HepG2 (cell line): ENCODE data around the gene SMIM10L2A. TPM values are rescaled to one million over a fixed set of nuclear protein-coding genes. Genes with fewer than 3 reads are reported as not detected.

Experiments
- ATAC-seq: fragments of 200-7000 bp; cut with Tn5 transposase; 3 replicates; pipeline ENCODE4 v1.9.1; 2020; ENCODE audit warnings: mild to moderate bottlenecking, moderate library complexity
- BruUV-seq: library from RNA; stranded (reverse); fragments of 400-500 nt; replicated peaks from 2 replicates; lab custom pipeline; 2021; lab: Mats Ljungman, UMichigan
- CTCF ChIA-PET: fragments of 300-600 bp; formaldehyde crosslinking; extraction: SDS; loops from one replicate; lab custom pipeline; 2021; ENCODE audit warnings: low total read pairs, inconsistent platforms, low intra/inter-chr PET ratio; lab: Yijun Ruan, JAX
- POLR2A ChIA-PET: fragments of 350-600 bp; sonication (Branson Sonifier 250); formaldehyde crosslinking; loops from one replicate; lab custom pipeline; 2020; ENCODE audit warnings: antibody characterized with exemption, inconsistent platforms; lab: Yijun Ruan, JAX
- DNase-seq: peaks from one replicate; pipeline ENCODE4 v3.0.0-alpha.2; 2015; ENCODE audit warnings: low spot score
- FAIRE-seq: peaks from 3 replicates; lab custom pipeline; 2011; peaks lifted over from hg19 to GRCh38; lab: Jason Lieb, UNC
- H2AFZ ChIP-seq: one replicate; pipeline ENCODE4 v1.6.1; 2011; ENCODE audit warnings: low read length, inconsistent platforms
- H3K27ac ChIP-seq: fragments of 300-600 bp; 3 replicates; pipeline ENCODE4 v1.8.0; 2011; ENCODE audit warnings: mixed run types, mild to moderate bottlenecking, mixed read lengths, low read length, inconsistent platforms; ENCODE audit not compliant: insufficient read depth; ENCODE audit errors: extremely low read length
- H3K27me3 ChIP-seq, 2 experiments: fragments of 200-600 bp in 1 of 2; 2 replicates in 1 of 2; 3 replicates in 1 of 2; pipeline versions ENCODE4 v1.6.0 to v1.8.0; 2011; ENCODE audit warnings: low read length in 2 of 2, mild to moderate bottlenecking in 2 of 2, moderate library complexity in 2 of 2, inconsistent platforms in 1 of 2; ENCODE audit not compliant: insufficient read depth in 2 of 2, control insufficient read depth in 1 of 2
- H3K36me3 ChIP-seq, 2 experiments: fragments of 200-600 bp in 1 of 2; replicated peaks in 1 of 2; 2 replicates in 1 of 2; 3 replicates in 1 of 2; pipeline versions ENCODE4 v1.5.1 to v1.8.0; 2011; ENCODE audit warnings: low read length in 2 of 2, inconsistent platforms in 1 of 2; ENCODE audit not compliant: insufficient read depth in 2 of 2, control insufficient read depth in 1 of 2
- H3K4me1 ChIP-seq: 2 replicates; pipeline ENCODE4 v1.5.1; 2012; ENCODE audit warnings: low read length, inconsistent platforms; ENCODE audit not compliant: insufficient read depth
- H3K4me2 ChIP-seq: 2 replicates; pipeline ENCODE4 v1.6.0; 2011; ENCODE audit warnings: low read depth, low read length, inconsistent platforms
- H3K4me3 ChIP-seq, 3 experiments: fragments of 200-600 bp in 1 of 3; sonication (generic), shearing (Covaris generic) in 1 of 3; replicated peaks in 1 of 3; 2 replicates each; pipeline ENCODE4 v1.5.1; 2011 to 2016; ENCODE audit warnings: low read length in 3 of 3, inconsistent platforms in 2 of 3, low read depth in 2 of 3, mild to moderate bottlenecking in 2 of 3, control low read depth in 1 of 3, mixed read lengths in 1 of 3; ENCODE audit not compliant: insufficient read depth in 1 of 3
- H3K79me2 ChIP-seq: one replicate; pipeline ENCODE4 v1.6.1; 2011; ENCODE audit warnings: low read length, inconsistent platforms; ENCODE audit not compliant: insufficient read depth
- H3K9ac ChIP-seq: 2 replicates; pipeline ENCODE4 v1.6.0; 2011; ENCODE audit warnings: mild to moderate bottlenecking, low read depth, low read length, inconsistent platforms; ENCODE audit not compliant: insufficient read depth
- H3K9me3 ChIP-seq: 2 replicates; pipeline ENCODE4 v1.5.1; 2012; ENCODE audit warnings: mild to moderate bottlenecking, low read length
- H4K20me1 ChIP-seq: 2 replicates; pipeline ENCODE4 v1.6.0; 2011; ENCODE audit warnings: inconsistent platforms, mild to moderate bottlenecking, low read length, moderate library complexity; ENCODE audit not compliant: insufficient read depth
- ISL2 ChIP-seq: sonication (generic); formaldehyde crosslinking; IDR thresholded peaks from 2 replicates; pipeline ENCODE4 v1.5.0; 2020; ENCODE audit warnings: missing genetic modification reagents
- KDM1A ChIP-seq: IDR thresholded peaks from 2 replicates; pipeline ENCODE4 v1.6.1; 2016; ENCODE audit warnings: missing compliant biosample characterization
- PCBP1 ChIP-seq: fragments of 200-400 bp; formaldehyde crosslinking; IDR thresholded peaks from 2 replicates; pipeline ENCODE4 v1.6.1; 2017; ENCODE audit warnings: mild to moderate bottlenecking, low read depth, low read length, borderline replicate concordance
- PITX1 ChIP-seq: sonication (generic); formaldehyde crosslinking; IDR thresholded peaks from 2 replicates; pipeline ENCODE4 v1.5.1; 2020; ENCODE audit warnings: mild to moderate bottlenecking, missing genetic modification reagents
- REPIN1 ChIP-seq: sonication (generic); formaldehyde crosslinking; IDR thresholded peaks from 2 replicates; pipeline ENCODE4 v1.8.0; 2022; ENCODE audit warnings: missing genetic modification reagents, low read depth, mild to moderate bottlenecking, borderline replicate concordance
- SMARCE1 ChIP-seq: fragments of 450-650 bp; IDR thresholded peaks from 2 replicates; pipeline ENCODE4 v1.6.1; 2017; ENCODE audit warnings: borderline replicate concordance
- ZNF101 ChIP-seq: sonication (generic); formaldehyde crosslinking; IDR thresholded peaks from 2 replicates; pipeline ENCODE4 v1.4.0; 2020; ENCODE audit warnings: mild to moderate bottlenecking, low read depth, missing genetic modification reagents, borderline replicate concordance
- ZNF33B ChIP-seq: sonication (generic); formaldehyde crosslinking; IDR thresholded peaks from 2 replicates; pipeline ENCODE4 v1.5.1; 2020; ENCODE audit warnings: mild to moderate bottlenecking, missing genetic modification reagents
- WGBS: methylation state at CpG from one replicate; pipeline ENCODE4 v1.1.6; 2017; ENCODE audit warnings: low lambda C conversion rate; 5-methylcytosine and 5-hydroxymethylcytosine counted together
- in situ Hi-C: cut with HindIII; loops from 2 replicates; pipeline ENCODE4 v1.10.0; 2017; ENCODE audit warnings: low pct_unique_long_range_greater_than_20kb; ENCODE audit not compliant: extremely low pct_ligation_motif_present
- intact Hi-C: fragments of 100-400 bp; cut with micrococcal nuclease; formaldehyde crosslinking; loops from one replicate; pipeline ENCODE4 v1.10.0; 2022; ENCODE audit not compliant: unreplicated experiment
- polyA plus RNA-seq, 8 experiments: library from polyadenylated mRNA; depleted of rRNA in 3 of 8; stranded (reverse) in 7 of 8; unstranded in 1 of 8; fragments of >200 nt; fragmentation: Illumina TruSeq in 4 of 8; extraction: Trizol in 4 of 8; gene quantifications; 2 replicates each; pipeline versions ENCODE4 v1.2.1 to v1.2.3, GENCODE V29; 2011 to 2016; ENCODE audit warnings: low read depth in 4 of 8, missing spikeins in 1 of 8, mixed read lengths in 1 of 8; ENCODE audit not compliant: insufficient read depth in 1 of 8
- total RNA-seq, 5 experiments: library from RNA; depleted of rRNA; stranded (reverse); fragments of >200 nt; fragmentation: Illumina TruSeq; extraction: Trizol; gene quantifications; 2 replicates each; pipeline ENCODE4 v1.2.3, GENCODE V29; 2016; ENCODE audit warnings: low read depth in 1 of 5
- TF ChIP-seq, protein P1 (sequence below): sonication (generic); formaldehyde crosslinking; IDR thresholded peaks from 2 replicates; pipeline ENCODE4 v1.4.0; 2020; ENCODE audit warnings: missing genetic modification reagents
- TF ChIP-seq, protein P2 (sequence below): sonication (generic); formaldehyde crosslinking; IDR thresholded peaks from 2 replicates; pipeline ENCODE4 v1.9.0; 2021; ENCODE audit warnings: missing genetic modification reagents, borderline replicate concordance
- TF ChIP-seq, protein P3 (sequence below): sonication (generic); formaldehyde crosslinking; IDR thresholded peaks from 2 replicates; pipeline ENCODE4 v1.5.0; 2020; ENCODE audit warnings: mild to moderate bottlenecking, missing genetic modification reagents, borderline replicate concordance

SMIM10L2A gene
- total and polyA plus RNA-seq, 2 of the 13 experiments (the other 11 are each of a cell fraction or from before 2014, with no cell fraction given) = not detected

DNA sequence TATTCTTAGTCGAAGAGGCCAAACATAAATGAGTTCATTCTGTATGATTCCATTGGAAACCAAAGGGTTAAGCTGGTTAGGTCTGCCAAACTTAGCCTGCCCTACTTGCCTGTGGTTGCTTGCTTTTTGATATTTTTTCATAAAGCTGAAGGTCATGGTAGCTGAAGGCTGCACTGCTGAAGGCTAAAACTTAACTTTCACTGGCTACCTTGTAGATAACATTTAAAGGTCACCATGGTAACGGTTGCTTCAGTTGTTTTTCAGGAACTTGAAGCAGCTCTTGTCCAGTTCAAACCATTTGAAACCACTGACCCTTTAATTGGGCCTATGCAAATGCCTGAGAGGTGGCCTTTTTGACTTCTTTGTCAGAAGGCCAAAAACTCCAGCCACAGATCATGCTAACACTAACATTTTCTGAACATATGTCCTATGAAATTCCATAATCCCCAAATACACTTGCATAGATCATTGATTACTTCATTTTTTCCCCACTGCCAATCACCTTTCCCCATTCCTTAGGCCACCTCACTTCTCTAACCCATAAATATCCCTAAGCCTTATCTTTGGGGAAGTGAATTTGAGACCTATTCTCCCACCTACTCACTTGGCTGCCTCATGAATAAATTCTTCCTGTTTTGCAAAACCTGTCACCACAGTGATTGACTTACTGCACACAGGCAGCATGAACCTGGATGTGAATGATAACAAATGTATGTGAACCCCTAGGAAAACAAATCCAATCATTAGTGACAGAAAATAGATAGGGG is 10.7 kb upstream of the SMIM10L2A start:
- POLR2A ChIA-PET = no interaction called here
- no peaks in the 10 kb centered on the region for H4K20me1 ChIP-seq
- no peak overlapping the region for H3K9ac ChIP-seq
- FAIRE-seq (no peak), ATAC-seq (no peak), DNase-seq (no peak)
- no peaks in the 10 kb centered on the region for H3K27me3 ChIP-seq
- intact Hi-C loops = no loop called here
- H3K4me3 ChIP-seq = no peak overlapping the region
- WGBS = 0% methylated on average over 2 of the region's 2 CpGs
- in situ Hi-C loops = no loop called here
- no peaks in the 10 kb centered on the region for H3K36me3 ChIP-seq
- no peak overlapping the region for H3K27ac ChIP-seq
- no peak overlapping the region for H3K4me2 ChIP-seq
- no TSS peak for BruUV-seq
- no peak overlapping the region for H2AFZ ChIP-seq
- H3K9me3 ChIP-seq = no peaks in the 10 kb centered on the region
- CTCF ChIA-PET = no interaction called here
- no peaks in the 10 kb centered on the region for H3K4me1 ChIP-seq
- H3K79me2 ChIP-seq = no peaks in the 10 kb centered on the region
- TF ChIP-seq, protein P1, sequence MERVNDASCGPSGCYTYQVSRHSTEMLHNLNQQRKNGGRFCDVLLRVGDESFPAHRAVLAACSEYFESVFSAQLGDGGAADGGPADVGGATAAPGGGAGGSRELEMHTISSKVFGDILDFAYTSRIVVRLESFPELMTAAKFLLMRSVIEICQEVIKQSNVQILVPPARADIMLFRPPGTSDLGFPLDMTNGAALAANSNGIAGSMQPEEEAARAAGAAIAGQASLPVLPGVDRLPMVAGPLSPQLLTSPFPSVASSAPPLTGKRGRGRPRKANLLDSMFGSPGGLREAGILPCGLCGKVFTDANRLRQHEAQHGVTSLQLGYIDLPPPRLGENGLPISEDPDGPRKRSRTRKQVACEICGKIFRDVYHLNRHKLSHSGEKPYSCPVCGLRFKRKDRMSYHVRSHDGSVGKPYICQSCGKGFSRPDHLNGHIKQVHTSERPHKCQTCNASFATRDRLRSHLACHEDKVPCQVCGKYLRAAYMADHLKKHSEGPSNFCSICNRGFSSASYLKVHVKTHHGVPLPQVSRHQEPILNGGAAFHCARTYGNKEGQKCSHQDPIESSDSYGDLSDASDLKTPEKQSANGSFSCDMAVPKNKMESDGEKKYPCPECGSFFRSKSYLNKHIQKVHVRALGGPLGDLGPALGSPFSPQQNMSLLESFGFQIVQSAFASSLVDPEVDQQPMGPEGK = no peak
- no peak for TF ChIP-seq REPIN1 (CRISPR knock-in tag)
- TF ChIP-seq PITX1 = no peak
- no peak for TF ChIP-seq ZNF33B (CRISPR knock-in tag)
- TF ChIP-seq SMARCE1 = no peak
- TF ChIP-seq PCBP1 = no peak
- no peak for TF ChIP-seq ZNF101 (CRISPR knock-in tag)
- no peak for TF ChIP-seq ISL2
- TF ChIP-seq, protein P2, sequence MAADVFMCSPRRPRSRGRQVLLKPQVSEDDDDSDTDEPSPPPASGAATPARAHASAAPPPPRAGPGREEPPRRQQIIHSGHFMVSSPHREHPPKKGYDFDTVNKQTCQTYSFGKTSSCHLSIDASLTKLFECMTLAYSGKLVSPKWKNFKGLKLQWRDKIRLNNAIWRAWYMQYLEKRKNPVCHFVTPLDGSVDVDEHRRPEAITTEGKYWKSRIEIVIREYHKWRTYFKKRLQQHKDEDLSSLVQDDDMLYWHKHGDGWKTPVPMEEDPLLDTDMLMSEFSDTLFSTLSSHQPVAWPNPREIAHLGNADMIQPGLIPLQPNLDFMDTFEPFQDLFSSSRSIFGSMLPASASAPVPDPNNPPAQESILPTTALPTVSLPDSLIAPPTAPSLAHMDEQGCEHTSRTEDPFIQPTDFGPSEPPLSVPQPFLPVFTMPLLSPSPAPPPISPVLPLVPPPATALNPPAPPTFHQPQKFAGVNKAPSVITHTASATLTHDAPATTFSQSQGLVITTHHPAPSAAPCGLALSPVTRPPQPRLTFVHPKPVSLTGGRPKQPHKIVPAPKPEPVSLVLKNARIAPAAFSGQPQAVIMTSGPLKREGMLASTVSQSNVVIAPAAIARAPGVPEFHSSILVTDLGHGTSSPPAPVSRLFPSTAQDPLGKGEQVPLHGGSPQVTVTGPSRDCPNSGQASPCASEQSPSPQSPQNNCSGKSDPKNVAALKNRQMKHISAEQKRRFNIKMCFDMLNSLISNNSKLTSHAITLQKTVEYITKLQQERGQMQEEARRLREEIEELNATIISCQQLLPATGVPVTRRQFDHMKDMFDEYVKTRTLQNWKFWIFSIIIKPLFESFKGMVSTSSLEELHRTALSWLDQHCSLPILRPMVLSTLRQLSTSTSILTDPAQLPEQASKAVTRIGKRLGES (CRISPR knock-in tag) = no peak
- TF ChIP-seq, protein P3, sequence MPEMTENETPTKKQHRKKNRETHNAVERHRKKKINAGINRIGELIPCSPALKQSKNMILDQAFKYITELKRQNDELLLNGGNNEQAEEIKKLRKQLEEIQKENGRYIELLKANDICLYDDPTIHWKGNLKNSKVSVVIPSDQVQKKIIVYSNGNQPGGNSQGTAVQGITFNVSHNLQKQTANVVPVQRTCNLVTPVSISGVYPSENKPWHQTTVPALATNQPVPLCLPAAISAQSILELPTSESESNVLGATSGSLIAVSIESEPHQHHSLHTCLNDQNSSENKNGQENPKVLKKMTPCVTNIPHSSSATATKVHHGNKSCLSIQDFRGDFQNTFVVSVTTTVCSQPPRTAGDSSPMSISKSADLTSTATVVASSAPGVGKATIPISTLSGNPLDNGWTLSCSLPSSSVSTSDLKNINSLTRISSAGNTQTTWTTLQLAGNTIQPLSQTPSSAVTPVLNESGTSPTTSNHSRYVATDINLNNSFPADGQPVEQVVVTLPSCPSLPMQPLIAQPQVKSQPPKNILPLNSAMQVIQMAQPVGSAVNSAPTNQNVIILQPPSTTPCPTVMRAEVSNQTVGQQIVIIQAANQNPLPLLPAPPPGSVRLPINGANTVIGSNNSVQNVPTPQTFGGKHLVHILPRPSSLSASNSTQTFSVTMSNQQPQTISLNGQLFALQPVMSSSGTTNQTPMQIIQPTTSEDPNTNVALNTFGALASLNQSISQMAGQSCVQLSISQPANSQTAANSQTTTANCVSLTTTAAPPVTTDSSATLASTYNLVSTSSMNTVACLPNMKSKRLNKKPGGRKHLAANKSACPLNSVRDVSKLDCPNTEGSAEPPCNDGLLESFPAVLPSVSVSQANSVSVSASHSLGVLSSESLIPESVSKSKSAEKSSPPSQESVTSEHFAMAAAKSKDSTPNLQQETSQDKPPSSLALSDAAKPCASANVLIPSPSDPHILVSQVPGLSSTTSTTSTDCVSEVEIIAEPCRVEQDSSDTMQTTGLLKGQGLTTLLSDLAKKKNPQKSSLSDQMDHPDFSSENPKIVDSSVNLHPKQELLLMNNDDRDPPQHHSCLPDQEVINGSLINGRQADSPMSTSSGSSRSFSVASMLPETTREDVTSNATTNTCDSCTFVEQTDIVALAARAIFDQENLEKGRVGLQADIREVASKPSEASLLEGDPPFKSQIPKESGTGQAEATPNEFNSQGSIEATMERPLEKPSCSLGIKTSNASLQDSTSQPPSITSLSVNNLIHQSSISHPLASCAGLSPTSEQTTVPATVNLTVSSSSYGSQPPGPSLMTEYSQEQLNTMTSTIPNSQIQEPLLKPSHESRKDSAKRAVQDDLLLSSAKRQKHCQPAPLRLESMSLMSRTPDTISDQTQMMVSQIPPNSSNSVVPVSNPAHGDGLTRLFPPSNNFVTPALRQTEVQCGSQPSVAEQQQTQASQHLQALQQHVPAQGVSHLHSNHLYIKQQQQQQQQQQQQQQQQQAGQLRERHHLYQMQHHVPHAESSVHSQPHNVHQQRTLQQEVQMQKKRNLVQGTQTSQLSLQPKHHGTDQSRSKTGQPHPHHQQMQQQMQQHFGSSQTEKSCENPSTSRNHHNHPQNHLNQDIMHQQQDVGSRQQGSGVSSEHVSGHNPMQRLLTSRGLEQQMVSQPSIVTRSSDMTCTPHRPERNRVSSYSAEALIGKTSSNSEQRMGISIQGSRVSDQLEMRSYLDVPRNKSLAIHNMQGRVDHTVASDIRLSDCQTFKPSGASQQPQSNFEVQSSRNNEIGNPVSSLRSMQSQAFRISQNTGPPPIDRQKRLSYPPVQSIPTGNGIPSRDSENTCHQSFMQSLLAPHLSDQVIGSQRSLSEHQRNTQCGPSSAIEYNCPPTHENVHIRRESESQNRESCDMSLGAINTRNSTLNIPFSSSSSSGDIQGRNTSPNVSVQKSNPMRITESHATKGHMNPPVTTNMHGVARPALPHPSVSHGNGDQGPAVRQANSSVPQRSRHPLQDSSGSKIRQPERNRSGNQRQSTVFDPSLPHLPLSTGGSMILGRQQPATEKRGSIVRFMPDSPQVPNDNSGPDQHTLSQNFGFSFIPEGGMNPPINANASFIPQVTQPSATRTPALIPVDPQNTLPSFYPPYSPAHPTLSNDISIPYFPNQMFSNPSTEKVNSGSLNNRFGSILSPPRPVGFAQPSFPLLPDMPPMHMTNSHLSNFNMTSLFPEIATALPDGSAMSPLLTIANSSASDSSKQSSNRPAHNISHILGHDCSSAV (CRISPR knock-in tag) = no peak
- no peak for TF ChIP-seq KDM1A
